AG09319 (cell line): ENCODE data around the gene LARP1.

Experiments
- DNase-seq: peaks from one replicate; pipeline ENCODE4 v3.0.0-alpha.2; 2010; ENCODE audit warnings: low read depth; ENCODE audit errors: extremely low read depth
- CTCF ChIP-seq: IDR thresholded peaks from 2 replicates; pipeline ENCODE4 v1.5.1; 2011; ENCODE audit warnings: low read depth, mild to moderate bottlenecking, inconsistent platforms, low read length, moderate library complexity

The LARP1 gene

GRCh38 chr5:154863291-154864080 is 108.3 kb downstream of the LARP1 start:
- DNase-seq = no peak
- no peak for TF ChIP-seq CTCF

GRCh38 chr5:154865466-154866184 is 110.4 kb downstream of the LARP1 start:
- no peak for TF ChIP-seq CTCF
- no peak for DNase-seq

- no peak for TF ChIP-seq CTCF
- no peak for DNase-seq
Measured at GRCh38 chr5:154866841-154867240, 111.7 kb downstream of the LARP1 start.
